ENCODE measurements around the gene CELA2B. TPM values are rescaled to one million over a fixed set of nuclear protein-coding genes. Genes with fewer than 3 reads are reported as not detected.

The CELA2B gene
- total and polyA plus RNA-seq, 9 of the 15 experiments (the other 6 are each of a cell fraction or from before 2014, with no cell fraction given) = 0.25 to 2.1 (median 0.38) TPM; not detected in 5

GRCh38 chr1:15526490-15527339 is 50.8 kb downstream of the CELA2B start, which contains the start of gene DNAJC16 (continued):
- TF ChIP-seq SRSF9 (IDR thresholded peaks at IDR 0.05; ENCODE audit: borderline replicate concordance, low read depth, low read length) (no peak), BDP1 (IDR thresholded peaks at IDR 0.05; ENCODE audit: insufficient read depth, insufficient read length) (no peak), ZNF282 (CRISPR knock-in tag; IDR thresholded peaks at IDR 0.05) (no peak), PREB (CRISPR knock-in tag; IDR thresholded peaks at IDR 0.05) (no peak), MECOM (CRISPR knock-in tag; IDR thresholded peaks at IDR 0.05) (0 out of 2 replicates have a peak, but pooled peaks have one; percentile 52), ZBTB40 (IDR thresholded peaks at IDR 0.05) (peak; percentile 91), ZBTB40 (CRISPR knock-in tag; IDR thresholded peaks at IDR 0.05) (no peak), SP1 (CRISPR knock-in tag; IDR thresholded peaks at IDR 0.05) (peak; percentile 98), ZNF217 (CRISPR knock-in tag; IDR thresholded peaks at IDR 0.05) (no peak), FOXK2 (conservative IDR thresholded peaks at IDR 0.05 in 1 of 2, IDR thresholded peaks at IDR 0.05 in 1 of 2; ENCODE audit: low read depth in 2 of 2) (peak; percentile 85 to 97), HMGN3 (IDR thresholded peaks at IDR 0.05; ENCODE audit: borderline replicate concordance, extremely low read depth, insufficient read length, low read depth, low read length) (peak; percentile 85), MAFF (IDR thresholded peaks at IDR 0.05; ENCODE audit: low read length) (no peak), GATA2 (CRISPR knock-in tag; IDR thresholded peaks at IDR 0.05) (no peak), TAF7 (tag; IDR thresholded peaks at IDR 0.05) (peak; percentile 71), TBP (optimal IDR thresholded peaks at IDR 0.05; ENCODE audit: low read depth, low read length) (peak; percentile 80), POLR2AphosphoS5 (IDR thresholded peaks at IDR 0.05; ENCODE audit: control insufficient read depth, insufficient read depth, low read depth, low read length) (peak; percentile 78; the same call in 1 of the 2 replicates), DMBX1 (CRISPR knock-in tag; IDR thresholded peaks at IDR 0.05; ENCODE audit: borderline replicate concordance) (peak; percentile 65), FOXP1 (CRISPR knock-in tag; IDR thresholded peaks at IDR 0.05) (peak; percentile 85), DIDO1 (tag; IDR thresholded peaks at IDR 0.05; ENCODE audit: low read depth) (peak; percentile 83)
